ACHN (cell line): ENCODE results near the gene SNTB2.

Source experiments
- DNase-seq: peaks from one replicate; pipeline ENCODE4 v3.0.0-alpha.2; 2015
- in situ Hi-C: cut with HindIII; loops from 2 replicates; pipeline ENCODE4 v1.10.0; 2017; ENCODE audit warnings: low sequenced_read_pairs, low pct_ligation_motif_present, low pct_unique_long_range_greater_than_20kb

SNTB2 gene

DNA sequence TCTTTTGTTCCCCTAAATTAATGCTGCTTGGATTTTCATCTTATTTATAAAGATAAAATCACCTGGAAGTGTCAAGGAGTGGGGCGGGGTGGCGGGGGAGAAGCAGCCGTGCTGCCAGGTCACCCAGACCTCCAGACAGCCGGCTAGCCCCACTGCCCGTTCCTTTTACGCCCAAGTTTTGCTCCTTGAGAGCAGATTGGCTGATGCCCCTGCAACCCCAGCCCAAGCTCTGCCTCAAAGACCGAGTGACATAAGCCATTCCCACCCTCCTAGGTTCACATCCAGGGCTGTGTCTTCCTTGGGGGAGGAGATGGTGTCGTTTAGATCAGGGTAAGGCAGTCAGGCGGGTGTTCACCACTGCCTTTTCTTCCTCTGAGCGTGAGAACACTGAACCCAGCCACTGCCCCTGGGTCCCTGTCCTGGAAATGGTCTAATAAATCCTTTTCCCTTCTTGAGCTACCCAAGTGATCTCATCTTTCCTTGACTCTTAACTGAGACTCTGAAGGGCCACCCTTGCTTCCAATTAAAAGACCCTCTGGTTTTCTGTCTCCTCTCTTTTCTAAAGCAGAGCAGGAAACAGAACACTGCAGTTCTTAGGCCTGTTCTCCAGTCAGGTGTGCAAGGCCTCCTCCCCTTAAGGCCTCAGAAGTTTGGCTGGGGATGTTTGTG lies 137.8 kb downstream of the SNTB2 start:
- DNase-seq, result no peak
- in situ Hi-C loops, result no loop called here

DNA sequence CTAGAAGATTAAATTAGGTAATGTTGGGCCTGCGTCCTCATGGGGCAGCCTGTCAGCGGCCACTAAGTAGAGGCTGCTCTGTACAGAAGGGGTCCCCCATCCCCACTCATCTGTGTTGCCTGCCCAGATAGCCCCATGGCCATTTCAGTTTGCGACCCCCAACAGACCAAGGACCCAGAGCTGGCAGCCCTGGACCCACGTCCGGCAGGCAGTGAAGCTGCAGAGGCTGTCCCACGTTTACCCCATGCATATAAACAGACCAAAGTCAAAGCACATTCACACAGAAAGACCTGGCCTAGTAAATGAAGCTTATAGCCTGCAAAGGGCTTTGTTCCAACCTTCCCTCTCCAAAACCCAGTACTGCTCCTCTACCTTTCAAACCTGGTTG lies 138.8 kb downstream of the SNTB2 start:
- in situ Hi-C loops, result no loop called here
- DNase-seq, result no peak

DNA sequence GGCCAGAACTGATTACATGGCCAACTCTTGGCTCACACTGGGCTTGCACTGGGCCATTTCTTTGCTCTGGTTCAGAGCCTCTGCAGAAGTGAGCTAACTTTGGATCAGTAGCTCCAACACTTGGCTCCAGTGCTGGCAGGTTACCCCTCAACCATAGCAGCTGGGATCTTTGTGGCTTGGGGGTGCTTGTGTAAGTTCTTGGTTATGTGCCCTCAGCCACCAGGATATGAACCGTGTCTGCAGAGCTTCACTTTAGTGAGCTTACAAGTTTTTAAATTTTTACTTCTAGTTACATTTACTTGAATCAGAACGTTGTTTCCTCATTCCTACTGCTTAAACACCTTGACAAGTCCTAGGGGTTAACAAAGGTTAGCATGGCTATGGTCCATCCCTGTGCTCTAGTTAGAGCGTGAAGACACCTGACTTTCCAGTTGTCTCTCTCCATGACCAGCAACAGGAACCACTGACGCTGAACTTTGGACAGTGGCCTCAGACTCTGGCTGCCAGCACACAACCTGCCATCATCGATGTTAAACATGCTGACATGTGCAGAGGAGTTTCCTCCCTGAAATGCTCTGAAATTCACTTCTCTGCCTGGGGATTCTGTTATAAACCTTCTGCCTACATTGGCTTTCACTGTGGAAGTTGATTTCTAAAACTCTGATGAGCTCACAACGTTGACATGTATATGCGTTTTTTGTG lies 139.4 kb downstream of the SNTB2 start:
- in situ Hi-C loops, result no loop called here
- DNase-seq, result peak; percentile 80

DNA sequence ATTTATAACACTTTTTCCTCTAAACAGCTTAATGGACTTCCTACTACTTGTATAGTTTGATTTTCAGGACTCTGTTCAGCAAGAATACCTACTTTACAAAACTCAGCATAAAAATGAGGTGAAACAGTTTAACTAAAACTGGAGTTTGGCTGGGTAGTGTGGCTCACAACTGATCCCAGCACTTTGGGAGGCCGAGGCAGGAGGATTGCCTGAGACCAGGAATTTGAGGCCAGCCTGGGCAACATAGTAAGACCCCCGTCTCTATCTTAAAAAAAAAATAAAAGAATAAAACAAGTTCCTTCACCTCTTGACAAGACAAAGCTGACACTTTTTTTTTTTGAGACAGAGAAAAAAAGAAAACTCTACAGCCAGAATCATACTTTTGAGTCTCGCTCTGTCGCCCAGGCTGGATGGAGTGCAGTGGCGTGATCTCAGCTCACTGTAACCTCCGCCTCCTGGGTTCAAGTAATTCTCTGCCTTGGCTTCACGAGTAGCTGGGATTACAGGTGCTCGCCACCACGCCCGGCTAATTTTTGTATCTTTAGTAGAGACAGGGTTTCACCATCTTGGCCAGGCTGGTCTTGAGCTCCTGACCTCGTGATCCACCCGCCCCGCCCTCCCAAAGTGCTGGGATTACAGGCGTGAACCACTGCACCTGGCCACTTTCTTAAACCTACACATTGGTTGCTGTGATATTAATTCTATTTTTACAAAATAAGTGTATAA lies 140.8 kb downstream of the SNTB2 start:
- in situ Hi-C loops, result no loop called here
- no peak for DNase-seq

DNA sequence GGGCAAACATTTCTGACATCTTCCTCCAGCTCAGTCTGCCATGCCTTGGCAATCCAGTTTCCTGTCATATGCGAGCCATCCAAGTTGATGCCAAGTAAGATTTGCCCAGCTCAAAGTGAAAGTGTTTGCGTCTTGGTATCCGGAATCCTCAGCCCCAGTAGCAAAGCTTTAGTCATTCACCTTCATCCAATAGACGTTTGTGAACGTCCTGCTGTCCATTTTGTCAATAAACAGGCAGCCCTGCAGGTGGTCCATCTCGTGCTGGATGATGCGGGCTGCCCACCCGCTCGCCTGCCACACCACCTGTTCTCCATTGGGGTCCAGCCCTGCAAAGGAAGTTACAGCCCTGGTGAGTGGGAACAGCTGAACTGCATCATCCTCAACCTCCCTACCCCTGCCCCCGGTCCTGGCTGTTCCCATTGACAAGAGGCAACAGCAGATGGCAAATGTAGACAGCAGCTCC lies 141.9 kb downstream of the SNTB2 start:
- in situ Hi-C loops, result no loop called here

DNA sequence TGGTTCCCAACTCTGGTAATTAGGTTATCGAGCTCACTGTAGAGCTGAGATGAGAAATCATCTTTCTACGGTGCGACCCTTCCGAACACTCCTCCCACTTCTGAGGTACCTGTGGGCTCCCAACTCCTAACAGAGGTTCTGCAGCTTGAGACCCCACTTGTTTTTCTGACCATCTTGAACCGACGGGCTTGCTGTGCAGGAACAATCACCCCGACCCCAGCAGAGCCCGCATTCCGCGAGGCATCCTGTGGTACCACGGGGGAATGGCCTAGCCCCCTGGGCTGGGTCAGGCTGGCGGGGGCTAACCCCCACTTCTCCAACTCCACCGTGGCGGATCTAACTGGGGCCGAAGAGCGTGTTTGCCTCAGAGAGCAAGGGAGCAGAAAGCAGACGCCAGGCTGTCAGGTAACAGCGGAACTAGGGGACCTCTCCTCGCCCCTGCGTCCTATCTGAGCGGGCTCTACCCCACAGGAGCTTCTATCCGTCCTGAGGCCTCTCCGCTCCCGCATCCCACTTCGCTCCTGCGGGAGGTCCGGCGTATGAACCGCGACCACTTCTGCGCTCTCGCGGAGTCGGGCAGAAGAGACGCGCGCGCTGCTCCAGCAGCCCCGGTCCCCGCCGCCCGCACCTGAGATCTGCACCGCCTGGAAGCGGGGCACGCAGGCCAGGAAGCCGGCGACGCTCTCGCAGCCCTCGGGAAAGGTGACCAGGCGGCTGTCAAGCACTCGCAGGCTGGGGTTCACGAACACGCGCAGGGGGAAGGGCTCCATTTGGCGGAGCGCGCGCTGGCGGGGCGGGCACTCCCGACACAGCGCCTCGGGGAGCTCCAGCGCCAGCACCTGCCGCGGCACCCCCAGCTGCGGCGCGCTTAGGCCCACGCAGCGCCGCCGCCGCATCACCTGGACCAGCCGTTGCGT lies 142.7 kb downstream of the SNTB2 start:
- in situ Hi-C loops, result no loop called here
- DNase-seq, result peak; percentile 15

More for the DNA sequence above, 141.9 kb downstream of the SNTB2 start:
- peak; percentile 91 for DNase-seq

DNA sequence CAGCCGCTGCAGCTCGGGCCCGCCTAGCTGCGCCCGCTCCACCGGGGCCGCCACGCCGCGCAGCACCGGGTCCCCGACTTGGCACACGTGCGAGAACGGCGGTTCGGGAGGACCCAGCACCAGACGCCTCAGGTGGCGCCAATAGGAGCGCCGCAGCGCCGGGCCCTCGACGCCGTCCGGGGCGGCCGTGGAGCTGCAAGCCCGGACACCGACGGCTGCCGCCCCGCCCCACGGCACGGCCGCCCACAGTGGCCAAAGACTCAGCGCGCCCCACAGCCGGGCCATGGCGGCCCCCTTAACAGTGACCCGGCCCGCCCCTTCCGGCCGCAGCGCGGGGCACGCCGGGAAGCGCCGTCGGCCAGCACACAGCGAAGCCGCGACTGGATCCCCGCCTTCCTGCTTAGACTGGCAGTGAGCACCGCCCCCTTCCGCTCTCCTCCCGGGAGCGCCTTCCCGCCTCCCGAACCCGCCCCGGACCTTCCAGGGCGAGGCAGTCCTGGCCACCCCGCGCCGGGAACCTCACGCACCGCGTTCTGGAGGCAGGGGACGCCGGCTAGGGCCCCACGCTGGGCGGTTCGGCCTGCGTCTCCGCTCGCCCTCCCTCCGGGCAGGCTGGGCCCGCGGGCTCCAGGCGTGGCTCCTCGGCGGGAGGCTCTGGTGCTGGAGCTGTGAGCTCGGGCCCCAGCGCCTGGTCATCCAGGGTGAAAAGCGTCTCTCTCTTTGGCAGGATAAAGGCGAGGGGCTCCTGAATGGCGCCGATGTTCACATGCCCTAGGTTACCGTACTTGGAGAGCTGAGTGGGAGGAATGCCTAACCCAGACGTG lies 143.5 kb downstream of the SNTB2 start, which contains the start of gene PDF:
Gene PDF (minus strand): TSS at position 303 of the 824 bp plus-strand sequence. CDS start 18 bp downstream, at position 285.
- peak; percentile 97 for DNase-seq
- in situ Hi-C loops, result no loop called here

DNA sequence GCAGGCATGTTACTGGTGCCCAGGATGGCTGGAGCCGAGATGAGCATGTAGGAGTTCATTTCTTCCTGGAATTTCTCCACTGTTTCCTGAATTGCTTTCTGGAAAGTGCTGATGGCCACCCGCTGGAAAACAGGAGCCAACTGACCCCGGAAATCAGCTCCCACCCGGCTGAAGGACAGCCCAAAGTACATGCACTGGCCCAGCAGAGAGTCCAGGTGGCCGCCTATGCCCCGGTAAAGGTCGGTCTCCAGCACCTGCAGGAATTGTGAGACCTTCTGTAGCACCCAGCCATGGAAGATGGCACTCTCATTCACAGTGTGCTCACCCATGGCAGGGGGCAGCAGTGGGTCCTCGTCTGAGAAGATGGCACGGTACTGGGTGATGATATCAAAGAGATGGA lies 147.7 kb downstream of the SNTB2 start:
- no peak for DNase-seq
- in situ Hi-C loops, result no loop called here

DNA sequence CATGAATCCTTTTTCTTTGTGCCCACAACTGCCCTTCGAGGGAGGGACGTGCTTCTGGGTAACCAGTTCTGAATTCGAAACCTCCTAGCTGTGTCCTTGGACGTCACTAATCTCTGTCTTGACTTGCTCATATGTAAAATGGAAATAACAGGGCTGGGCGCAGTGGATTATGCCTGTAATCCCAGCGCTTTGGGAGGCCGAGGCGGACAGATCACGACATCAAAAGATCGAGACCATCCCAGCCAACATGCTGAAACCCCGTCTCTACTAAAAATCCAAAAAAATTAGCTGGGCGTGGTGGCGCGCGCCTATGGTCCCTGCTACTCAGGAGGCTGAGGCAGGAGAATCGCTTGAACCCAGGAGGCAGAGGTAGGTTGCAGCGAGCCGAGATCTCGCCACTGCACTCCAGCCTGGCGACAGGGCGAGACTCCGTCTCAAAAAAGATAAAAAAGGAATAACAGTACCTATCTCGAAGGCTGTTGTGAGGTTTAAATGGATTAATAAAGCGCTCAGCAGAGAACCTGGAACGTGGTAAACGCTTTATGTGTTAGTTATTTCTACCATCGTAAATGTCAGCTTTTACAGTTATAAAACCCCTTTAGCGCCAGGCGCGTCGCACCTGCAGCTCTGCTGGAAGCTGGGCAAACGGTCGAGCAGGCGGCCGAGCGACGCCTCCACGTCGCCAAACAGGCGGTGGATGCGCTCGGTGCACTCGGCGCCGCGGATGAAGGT lies 151.8 kb downstream of the SNTB2 start:
- in situ Hi-C loops, result no loop called here
- DNase-seq, result no peak

DNA sequence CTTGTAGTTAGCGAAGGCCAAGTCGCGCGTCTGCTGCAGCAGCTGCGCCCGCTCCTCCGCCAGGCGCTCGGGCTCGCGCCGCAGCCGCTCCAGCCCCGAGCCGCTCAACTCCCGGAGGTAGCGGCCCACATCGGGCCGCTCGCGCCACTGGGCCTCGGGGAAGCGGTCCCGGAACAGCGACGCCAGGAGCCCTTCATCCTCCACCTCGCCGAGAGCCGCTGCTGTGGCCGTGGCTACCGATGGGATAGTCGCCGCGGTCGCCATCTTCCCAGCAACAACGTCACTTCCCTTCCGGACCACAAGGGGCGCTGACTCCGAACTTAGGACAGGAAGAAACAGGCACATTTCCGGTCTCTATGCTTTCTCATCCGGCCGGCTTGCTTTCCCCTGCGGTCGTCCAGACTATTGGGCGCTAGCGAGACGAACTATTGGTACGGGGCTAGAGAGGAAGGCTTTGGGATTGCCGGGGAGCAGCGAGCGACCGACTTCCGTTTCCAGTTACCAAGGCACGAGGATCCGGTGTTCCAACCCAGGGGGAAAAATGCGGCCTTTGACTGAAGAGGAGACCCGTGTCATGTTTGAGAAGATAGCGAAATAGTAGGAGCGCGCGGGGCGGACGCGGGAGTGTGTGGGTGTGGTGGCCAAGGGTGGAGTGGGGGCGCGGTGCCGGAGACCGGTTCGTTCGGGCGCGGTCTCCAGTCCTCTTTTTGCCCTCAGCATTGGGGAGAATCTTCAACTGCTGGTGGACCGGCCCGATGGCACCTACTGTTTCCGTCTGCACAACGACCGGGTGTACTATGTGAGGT lies 152.5 kb downstream of the SNTB2 start, which contains the start of the genes COG8 and NIP7:
Gene COG8 (minus strand): TSS at position 276 of the 806 bp plus-strand sequence. CDS start 12 bp downstream, at position 264.
Gene NIP7 (plus strand): TSS at position 484 of the 806 bp plus-strand sequence. CDS start 58 bp downstream, at position 542.
- in situ Hi-C loops, result no loop called here

DNA sequence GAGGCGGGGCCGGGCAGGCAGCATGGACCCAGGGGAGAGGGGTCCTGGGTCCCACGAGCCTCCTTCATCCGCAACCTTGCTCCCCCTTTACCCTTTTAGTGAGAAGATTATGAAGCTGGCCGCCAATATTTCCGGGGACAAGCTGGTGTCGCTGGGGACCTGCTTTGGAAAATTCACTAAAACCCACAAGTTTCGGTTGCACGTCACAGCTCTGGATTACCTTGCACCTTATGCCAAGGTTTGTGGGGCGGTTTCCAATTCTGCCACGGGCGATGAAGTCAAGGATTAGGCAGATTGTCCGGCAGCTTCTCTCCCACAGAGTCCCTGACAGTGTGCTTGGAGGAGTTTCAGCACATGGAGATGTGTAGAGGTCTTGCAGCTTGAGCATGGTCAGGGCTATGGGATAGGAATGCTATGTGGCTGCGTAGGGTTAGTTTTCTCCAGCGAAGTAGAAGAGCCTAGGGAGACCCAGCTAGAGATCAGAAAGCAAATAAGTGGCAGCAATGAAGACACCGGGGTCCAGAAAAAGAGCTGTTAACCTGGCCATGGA lies 153.2 kb downstream of the SNTB2 start:
- DNase-seq, result no peak
- in situ Hi-C loops, result no loop called here

More for the DNA sequence above, 152.5 kb downstream of the SNTB2 start, which contains the start of the genes COG8 and NIP7:
- peak; percentile 100 for DNase-seq

DNA sequence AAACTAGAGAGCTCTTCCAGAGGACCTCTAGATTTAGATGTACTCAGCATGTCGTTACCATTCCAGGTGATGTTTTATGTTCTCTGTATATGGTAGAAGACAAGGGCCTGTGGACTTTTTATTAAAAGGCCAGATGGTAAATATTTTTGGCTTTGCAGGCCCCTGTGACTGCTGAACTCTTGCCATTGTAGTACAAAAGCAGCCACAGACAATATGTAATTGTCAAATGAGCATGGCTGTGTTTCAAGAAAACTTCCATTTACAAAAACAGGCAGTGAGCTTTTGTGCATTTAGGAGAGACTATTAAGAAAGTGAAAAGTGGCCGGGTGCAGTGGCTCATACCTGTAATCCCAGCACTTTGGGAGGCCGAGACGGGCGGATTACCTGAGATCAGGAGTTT lies 157.2 kb downstream of the SNTB2 start:
- no peak for DNase-seq
- in situ Hi-C loops, result no loop called here

DNA sequence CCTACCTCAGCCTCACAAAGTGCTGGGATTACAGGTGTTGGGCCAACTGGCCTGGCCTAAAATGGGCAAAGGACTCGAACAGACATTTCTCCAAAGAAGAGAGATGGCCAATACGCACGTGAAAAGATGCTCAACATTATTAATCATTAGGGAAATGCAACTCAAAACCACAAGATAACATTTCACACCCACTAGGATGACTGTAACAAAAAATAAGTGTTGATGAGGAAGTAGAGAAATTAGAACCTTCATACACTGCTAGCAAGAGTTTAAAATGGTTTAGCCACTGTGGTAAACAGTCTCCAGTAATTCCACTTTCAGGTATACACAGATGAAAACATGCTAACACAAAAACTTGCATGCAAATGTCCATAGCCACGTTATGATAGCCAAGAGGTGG lies 159.0 kb downstream of the SNTB2 start:
- DNase-seq, result no peak
- in situ Hi-C loops, result no loop called here

DNA sequence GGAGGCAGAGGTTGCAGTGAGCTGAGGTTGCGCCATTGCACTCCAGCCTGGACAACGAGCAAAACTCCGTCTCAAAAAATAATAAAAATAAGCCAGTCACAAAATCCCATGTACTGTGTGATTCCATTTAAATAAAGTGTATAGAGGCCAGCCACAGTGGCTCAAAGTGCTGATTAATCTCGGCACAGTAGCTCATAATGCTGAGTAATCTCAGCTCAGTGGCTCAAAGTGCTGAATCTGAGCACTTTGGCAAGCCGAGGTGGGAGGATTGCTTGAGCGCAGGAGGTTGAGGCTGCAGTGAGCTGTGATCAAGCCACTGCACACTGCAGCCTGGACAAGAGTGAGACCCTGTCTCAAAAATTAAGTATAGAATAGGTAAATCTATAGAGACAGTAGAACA lies 159.7 kb downstream of the SNTB2 start:
- no peak for DNase-seq
- in situ Hi-C loops, result no loop called here

DNA sequence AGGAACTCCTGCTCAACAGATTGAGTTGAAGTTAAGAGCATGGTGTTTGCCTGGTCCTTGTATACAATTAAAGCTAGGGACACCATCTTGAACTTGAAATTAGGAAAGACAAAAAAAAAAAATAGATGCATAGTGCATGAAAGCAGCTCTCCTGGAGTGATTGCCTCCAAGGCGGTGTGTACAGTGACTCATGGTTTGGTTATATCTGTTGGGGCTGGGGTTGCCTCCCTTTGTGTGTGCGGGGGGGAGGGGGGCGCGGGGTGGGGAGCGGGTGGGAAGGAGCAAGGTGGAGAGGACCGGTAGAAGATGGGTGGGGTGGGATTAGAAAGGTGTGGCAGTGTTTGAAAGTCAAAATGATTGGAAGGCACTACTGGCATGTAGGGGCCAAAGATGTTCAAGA lies 161.3 kb downstream of the SNTB2 start:
- DNase-seq, result no peak
- in situ Hi-C loops, result no loop called here

DNA sequence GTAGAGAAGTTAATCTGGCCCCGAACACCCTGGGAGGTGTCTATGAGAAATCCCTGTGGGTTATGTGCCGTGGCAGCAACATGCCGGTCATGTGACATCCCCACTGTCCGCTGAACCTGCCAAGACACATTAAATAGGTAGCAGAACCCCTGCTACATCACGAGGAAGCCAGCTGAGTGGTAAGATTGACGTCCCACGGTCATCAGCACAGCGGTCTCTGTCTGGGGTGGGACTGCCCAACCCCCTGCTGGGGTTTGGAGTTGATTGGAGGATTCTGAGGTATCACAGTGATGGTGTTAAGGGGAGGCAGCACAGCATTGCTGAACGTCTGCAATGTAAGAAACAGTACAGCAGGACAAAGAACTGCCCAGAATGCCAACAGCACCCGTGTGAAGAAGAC lies 162.6 kb downstream of the SNTB2 start:
- no peak for DNase-seq
- in situ Hi-C loops, result no loop called here
